Right ventricle myocardium inferior (tissue), 1 donor: Measurements from ENCODE around the gene IPO13. TPM values are rescaled to one million over a fixed set of nuclear protein-coding genes. Genes with fewer than 3 reads are reported as not detected.

Source experiments
- ATAC-seq: fragments of 200-7000 bp; cut with Tn5 transposase; one replicate; pipeline ENCODE4 v1.9.1; 2020; ENCODE audit warnings: mild to moderate bottlenecking, moderate library complexity
- DNase-seq: peaks from one replicate; pipeline ENCODE4 v3.0.0; 2021; ENCODE audit errors: missing footprints
- intact Hi-C: fragments of 100-400 bp; cut with DNase I; formaldehyde crosslinking; loops from one replicate; pipeline ENCODE4 v1.11.0; 2022
- total RNA-seq: library from RNA; stranded (reverse); fragmentation: NEBNext Ultra II Directional; extraction: Animal tissue kit (Norgen Biotek cat#: 25700); gene quantifications from one replicate; pipeline ENCODE4 v1.2.1, GENCODE V29; 2021
- donor health status: DM: no; HTN: yes; CAD: no; lungs with severe emphysema.

IPO13 gene
- total RNA-seq, 1 donor from 2014 or later = 56.9 TPM

DNA sequence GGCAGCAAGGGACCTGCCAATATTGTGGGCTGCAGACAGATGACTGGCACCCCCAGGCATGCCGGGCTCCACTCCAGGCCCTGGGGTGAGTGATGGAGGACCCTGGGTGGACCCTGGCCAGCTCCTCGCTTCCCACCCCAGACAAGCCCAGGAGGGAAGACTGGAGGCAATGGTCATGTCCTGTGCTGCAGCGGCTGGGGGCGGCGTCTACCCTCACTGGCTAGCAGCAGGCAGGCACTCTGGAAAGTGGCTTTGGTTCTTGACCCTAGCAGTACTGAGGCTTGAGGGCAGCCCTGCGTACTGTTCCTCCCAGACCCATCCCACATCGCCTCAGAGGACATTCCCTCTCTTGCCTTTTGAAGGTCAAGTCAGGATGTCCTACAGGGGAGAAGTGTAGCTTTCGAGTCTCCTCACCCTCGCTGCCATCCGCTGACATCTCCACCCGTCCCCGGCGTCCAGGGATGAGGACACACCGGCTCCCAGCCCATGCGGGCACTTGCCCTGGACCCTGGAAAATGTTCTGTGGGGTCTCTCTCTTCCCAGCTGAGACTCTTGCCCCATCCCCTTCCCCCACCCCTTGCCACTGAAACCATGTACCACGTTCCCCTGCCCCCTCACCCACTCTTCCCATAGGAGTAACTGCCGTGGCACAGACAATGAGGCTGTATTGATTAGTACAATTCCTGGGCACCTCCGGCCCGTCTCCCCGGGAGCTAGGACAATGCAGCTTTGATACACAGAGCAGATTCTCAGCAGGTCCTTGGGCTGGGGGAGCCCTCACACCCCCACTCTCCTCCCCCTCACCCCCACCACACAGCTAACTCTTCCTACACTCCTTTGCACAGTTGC lies 69.5 kb downstream of the IPO13 start:
- intact Hi-C loops = no loop called here
- ATAC-seq (no peak), DNase-seq (peak; percentile 34)

DNA sequence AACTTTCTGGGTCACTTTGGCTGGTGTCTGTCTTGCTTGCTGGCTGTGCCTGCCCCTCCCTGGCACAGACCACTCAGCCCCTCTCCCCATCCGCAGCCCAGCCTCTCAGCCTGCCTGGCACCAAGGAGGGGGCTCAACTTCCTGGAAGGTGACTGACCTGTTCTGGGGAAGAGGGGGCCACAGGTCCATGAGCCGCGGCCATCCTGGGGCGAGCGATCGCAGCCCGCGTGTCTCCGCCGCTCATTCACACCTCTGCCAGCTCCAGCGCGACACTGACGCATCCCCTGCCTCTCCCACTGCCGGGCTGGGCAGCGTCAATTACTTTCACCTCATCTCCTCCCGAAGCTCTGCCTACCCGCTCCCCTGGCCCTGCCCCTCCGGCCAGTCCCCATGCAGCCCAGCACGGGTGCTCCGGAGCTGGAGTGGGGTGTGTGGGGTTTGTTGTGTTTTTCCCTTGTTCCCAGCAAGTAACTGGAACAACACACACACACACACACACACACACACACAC lies 70.2 kb downstream of the IPO13 start:
- DNase-seq (peak; percentile 53), ATAC-seq (no peak)
- intact Hi-C loops = no loop called here

Other genes with a start within 250 kb of the IPO13 start
- 22.0 TPM for gene ST3GAL3, start 239.4 kb upstream of the IPO13 start, total RNA-seq
- 0.49 TPM for gene ARTN, start 13.1 kb upstream of the IPO13 start, total RNA-seq
- 14.8 TPM for gene DPH2, start 23.1 kb downstream of the IPO13 start, total RNA-seq
- 84.5 TPM for gene ATP6V0B, start 28.0 kb downstream of the IPO13 start, total RNA-seq
- 39.1 TPM for gene B4GALT2, start 32.3 kb downstream of the IPO13 start, total RNA-seq
- 0.89 TPM for gene CCDC24, start 44.6 kb downstream of the IPO13 start, total RNA-seq
- gene SLC6A9, start 84.5 kb downstream of the IPO13 start, total RNA-seq = 1.5 TPM
- gene KLF17, start 171.9 kb downstream of the IPO13 start, total RNA-seq = not detected
- gene KLF18, start 194.7 kb downstream of the IPO13 start, total RNA-seq = not detected